ENCODE measurements around the gene CNOT3.

CNOT3 gene

GRCh38 chr19:54151362-54152035, 13.9 kb downstream of the CNOT3 start:
- no peak for TF ChIP-seq CTCF (IDR thresholded peaks at IDR 0.05)

GRCh38 chr19:54152267-54152666, 14.7 kb downstream of the CNOT3 start:
- no peak for TF ChIP-seq CTCF (IDR thresholded peaks at IDR 0.05)

DNA sequence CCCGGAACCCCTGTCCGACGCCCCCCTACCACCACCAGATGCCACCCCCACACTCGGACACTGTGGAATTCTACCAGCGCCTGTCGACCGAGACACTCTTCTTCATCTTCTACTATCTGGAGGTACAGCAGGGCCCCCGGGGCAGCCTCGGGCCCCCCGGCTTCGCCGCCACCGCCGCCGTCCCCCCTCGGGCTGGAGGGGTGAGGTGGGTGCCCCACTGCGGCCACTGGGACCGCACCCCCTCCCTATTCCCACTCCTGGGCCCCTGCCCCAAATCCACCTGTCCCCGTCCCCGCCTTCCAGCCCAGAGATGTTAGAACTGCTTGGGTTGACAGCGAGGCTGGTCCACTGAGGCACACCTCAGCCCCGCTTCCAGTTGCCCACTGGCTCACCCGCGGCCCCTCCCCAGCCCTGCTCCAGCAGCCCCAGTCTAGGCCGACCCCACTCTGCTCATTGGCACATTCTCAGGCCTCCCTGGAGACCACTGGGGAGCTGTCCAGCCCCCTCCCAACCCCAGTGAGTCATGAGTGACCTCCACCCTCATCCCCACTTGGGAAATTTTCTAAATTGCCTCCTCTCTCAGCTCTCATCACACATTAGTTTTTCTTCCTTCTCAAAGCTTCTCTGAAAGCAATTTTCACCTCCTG, 15.4 kb downstream of the CNOT3 start:
- TF ChIP-seq CTCF (IDR thresholded peaks at IDR 0.05), result no peak

GRCh38 chr19:54153731-54154326, 16.3 kb downstream of the CNOT3 start:
- TF ChIP-seq CTCF (IDR thresholded peaks at IDR 0.05), result no peak

DNA sequence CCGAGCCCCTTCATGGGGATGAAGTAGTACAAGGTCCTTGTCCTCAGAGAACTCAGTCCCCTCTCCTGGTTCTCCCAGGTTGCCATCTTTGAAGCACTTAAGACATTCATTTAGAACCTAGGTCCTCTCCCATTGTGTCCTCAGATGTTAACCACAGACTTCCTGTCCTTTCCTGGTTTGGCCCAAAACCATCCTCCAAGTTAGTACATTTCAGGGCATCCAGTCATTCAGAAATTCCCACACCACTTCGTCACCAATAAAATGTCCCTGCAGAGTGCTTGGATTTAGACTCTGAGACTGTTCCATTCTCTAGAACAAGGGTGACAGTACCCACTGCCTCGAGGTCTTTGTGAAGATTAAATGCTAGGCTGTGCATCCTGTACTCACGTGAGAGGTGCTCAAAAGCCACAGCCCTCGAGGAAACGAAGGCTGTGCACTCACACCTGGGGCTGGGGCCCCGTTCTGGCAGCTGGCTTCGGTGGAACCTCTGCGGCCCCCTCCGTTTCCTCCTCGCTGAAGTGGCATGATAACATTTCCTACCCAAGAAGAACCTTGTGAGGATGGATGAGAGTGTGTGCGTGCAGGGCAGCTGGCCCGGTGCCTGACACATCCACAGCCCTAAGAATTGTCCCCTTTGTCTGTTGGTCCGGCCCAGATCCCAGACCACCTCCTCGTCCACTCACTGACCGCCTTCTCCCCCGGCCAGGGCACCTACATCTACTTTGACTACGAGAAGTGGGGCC, 17.2 kb downstream of the CNOT3 start:
- TF ChIP-seq CTCF (IDR thresholded peaks at IDR 0.05), result no peak

DNA sequence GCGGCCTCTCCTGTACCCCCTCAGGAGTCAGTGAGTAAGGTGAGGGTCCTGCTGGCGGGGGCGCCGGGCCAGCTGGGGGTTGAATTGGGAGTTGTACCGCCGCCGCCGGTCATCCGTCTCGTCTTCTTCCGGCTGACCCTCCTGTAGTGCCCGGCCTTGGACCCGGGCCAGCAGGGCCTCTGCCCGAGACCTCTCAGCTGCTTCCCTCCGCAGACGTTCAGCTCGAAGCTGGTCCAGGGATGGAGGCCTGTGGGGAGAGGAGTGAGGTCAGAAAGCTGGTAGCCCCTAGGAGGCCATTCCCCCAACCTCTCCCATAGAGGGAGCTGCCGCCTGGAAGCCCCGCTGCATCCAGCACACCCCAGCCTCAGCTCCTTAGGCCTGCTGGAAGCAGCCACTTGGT, 18.1 kb downstream of the CNOT3 start:
- no peak for TF ChIP-seq CTCF (IDR thresholded peaks at IDR 0.05)

- no peak for TF ChIP-seq CTCF (IDR thresholded peaks at IDR 0.05)
Measured at GRCh38 chr19:54156490-54156889, 18.9 kb downstream of the CNOT3 start.
